Breast epithelium (tissue), 4 donors: ENCODE data around the gene PCDH9. TPM values are rescaled to one million over a fixed set of nuclear protein-coding genes. Genes with fewer than 3 reads are reported as not detected.

Experiments
- DNase-seq, 2 donors: peaks; one replicate each; pipeline ENCODE4 v3.0.0-alpha.2; 2019; ENCODE audit warnings: low spot score in 2 of 2
- H3K27ac ChIP-seq, 2 donors: fragments of 200-600 bp; sonication (generic) in 1 of 2; one replicate each; pipeline ENCODE4 v1.5.1; 2016 to 2019; ENCODE audit warnings: mild to moderate bottlenecking in 1 of 2
- H3K27me3 ChIP-seq, 2 donors: fragments of 200-600 bp; sonication (generic) in 1 of 2; one replicate each; pipeline versions ENCODE4 v1.5.1 to v1.6.0; 2017 to 2019; ENCODE audit warnings: control low read depth in 1 of 2, mild to moderate bottlenecking in 1 of 2
- H3K36me3 ChIP-seq: fragments of 200-600 bp; one replicate; pipeline ENCODE4 v1.5.1; 2019
- H3K4me1 ChIP-seq, 2 donors: fragments of 200-600 bp; sonication (generic); one replicate each; pipeline ENCODE4 v1.5.1; 2016 to 2019; ENCODE audit warnings: control low read depth in 1 of 2
- H3K4me3 ChIP-seq, 3 donors: fragments of 200-600 bp; sonication (generic); 1 replicate in 2 of 3; 2 replicates in 1 of 3; pipeline ENCODE4 v1.5.1; 2016 to 2019; ENCODE audit warnings: mild to moderate bottlenecking in 3 of 3, moderate library complexity in 2 of 3
- H3K9me3 ChIP-seq, 2 donors: fragments of 200-600 bp; sonication (generic) in 1 of 2; one replicate each; pipeline ENCODE4 v1.5.1; 2016 to 2019; ENCODE audit warnings: control low read depth in 1 of 2
- POLR2A ChIP-seq: fragments of 450-650 bp; IDR thresholded peaks from one replicate; pipeline ENCODE4 v1.6.1; 2016; ENCODE audit warnings: antibody characterized with exemption, mild to moderate bottlenecking, moderate library complexity
- POLR2AphosphoS5 ChIP-seq, 3 donors: sonication (generic); formaldehyde crosslinking; IDR thresholded peaks; one replicate each; pipeline ENCODE4 v1.6.1; 2017; ENCODE audit warnings: antibody characterized with exemption in 3 of 3
- intact Hi-C: fragments of 100-400 bp; cut with DNase I; formaldehyde crosslinking; loops from one replicate; pipeline ENCODE4 v1.15.1; 2023; ENCODE audit warnings: low total_unique reads
- total RNA-seq, 3 donors: library from RNA; depleted of rRNA; stranded (reverse); fragments of >200 nt; gene quantifications; one replicate each; pipeline ENCODE4 v1.1.0, GENCODE V29; 2016
- TF ChIP-seq, protein P1 (sequence below), 3 donors: fragments of 450-650 bp; IDR thresholded peaks; one replicate each; pipeline ENCODE4 v1.5.1; 2016 to 2017; ENCODE audit warnings: antibody characterized with exemption in 3 of 3, mild to moderate bottlenecking in 3 of 3, moderate library complexity in 3 of 3

PCDH9 gene
- total RNA-seq, 3 donors from 2014 or later = 0.98 to 26.7 (median 3.7) TPM

- H3K27ac ChIP-seq = no peak overlapping the region
- intact Hi-C loops = no loop called here
- no peak overlapping the region for H3K4me3 ChIP-seq
- TF ChIP-seq, protein P1, sequence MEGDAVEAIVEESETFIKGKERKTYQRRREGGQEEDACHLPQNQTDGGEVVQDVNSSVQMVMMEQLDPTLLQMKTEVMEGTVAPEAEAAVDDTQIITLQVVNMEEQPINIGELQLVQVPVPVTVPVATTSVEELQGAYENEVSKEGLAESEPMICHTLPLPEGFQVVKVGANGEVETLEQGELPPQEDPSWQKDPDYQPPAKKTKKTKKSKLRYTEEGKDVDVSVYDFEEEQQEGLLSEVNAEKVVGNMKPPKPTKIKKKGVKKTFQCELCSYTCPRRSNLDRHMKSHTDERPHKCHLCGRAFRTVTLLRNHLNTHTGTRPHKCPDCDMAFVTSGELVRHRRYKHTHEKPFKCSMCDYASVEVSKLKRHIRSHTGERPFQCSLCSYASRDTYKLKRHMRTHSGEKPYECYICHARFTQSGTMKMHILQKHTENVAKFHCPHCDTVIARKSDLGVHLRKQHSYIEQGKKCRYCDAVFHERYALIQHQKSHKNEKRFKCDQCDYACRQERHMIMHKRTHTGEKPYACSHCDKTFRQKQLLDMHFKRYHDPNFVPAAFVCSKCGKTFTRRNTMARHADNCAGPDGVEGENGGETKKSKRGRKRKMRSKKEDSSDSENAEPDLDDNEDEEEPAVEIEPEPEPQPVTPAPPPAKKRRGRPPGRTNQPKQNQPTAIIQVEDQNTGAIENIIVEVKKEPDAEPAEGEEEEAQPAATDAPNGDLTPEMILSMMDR (IDR thresholded peaks at IDR 0.05) = no peak
- DNase-seq = no peak
- H3K4me1 ChIP-seq = no peaks in the 10 kb centered on the region
- no peaks in the 10 kb centered on the region for H3K9me3 ChIP-seq
- no peaks in the 10 kb centered on the region for H3K27me3 ChIP-seq
- H3K36me3 ChIP-seq = no peaks in the 10 kb centered on the region
Observed at GRCh38 chr13:66313413-66313812, 916.7 kb downstream of the PCDH9 start.

- Histone ChIP-seq H3K27me3 (no peaks in the 10 kb centered on the region), H3K36me3 (no peaks in the 10 kb centered on the region), H3K4me3 (no peak overlapping the region), H3K9me3 (no peaks in the 10 kb centered on the region), H3K4me1 (no peaks in the 10 kb centered on the region), H3K27ac (no peak overlapping the region)
- intact Hi-C loops = no loop called here
- no peak for DNase-seq
- TF ChIP-seq POLR2A = no peak
- TF ChIP-seq, protein P1 (IDR thresholded peaks at IDR 0.05) = no peak
- TF ChIP-seq POLR2AphosphoS5 (IDR thresholded peaks at IDR 0.05) = no peak
Observed at GRCh38 chr13:66312312-66313087, 917.6 kb downstream of the PCDH9 start.

DNA sequence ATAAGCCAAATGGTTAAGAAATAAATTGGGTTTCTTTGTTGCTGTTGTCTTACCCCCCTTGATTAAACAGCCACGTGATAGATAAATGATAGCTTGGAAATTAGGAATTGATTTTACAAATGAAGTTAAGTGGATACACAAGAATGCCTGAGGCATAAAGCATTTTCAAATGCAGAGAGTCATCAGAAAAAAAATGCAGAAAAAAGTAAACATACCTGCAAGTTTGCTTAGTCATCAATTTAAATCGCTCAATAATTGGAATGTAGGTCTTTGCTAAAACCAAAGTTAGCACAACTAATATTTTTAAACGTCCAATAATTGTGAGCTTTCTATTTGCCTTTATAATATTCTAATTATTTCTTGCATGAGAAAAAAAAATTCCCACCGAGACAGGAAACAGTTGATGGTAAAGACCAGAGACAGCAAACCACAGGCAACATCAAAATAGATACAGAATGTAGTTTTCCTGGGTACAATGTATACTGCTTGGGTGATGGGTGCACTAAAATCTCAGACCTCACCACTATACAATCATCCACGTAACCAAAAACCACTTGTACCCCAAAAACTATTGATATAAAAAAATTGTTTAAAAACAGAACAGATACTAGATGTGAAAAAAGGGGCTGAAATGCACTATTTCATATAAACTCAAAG lies 924.0 kb downstream of the PCDH9 start:
- intact Hi-C loops = no loop called here
- no peaks in the 10 kb centered on the region for H3K4me1 ChIP-seq
- no peak overlapping the region for H3K4me3 ChIP-seq
- no peaks in the 10 kb centered on the region for H3K36me3 ChIP-seq
- no peak overlapping the region for H3K27ac ChIP-seq
- H3K9me3 ChIP-seq = no peaks in the 10 kb centered on the region
- no peaks in the 10 kb centered on the region for H3K27me3 ChIP-seq
- DNase-seq = no peak
- TF ChIP-seq POLR2A (no peak), POLR2AphosphoS5 (IDR thresholded peaks at IDR 0.05) (no peak)
- TF ChIP-seq, protein P1 (IDR thresholded peaks at IDR 0.05) = no peak

GRCh38 chr13:66301482-66301881 lies 928.7 kb downstream of the PCDH9 start:
- Histone ChIP-seq H3K27me3 (no peaks in the 10 kb centered on the region), H3K4me1 (no peaks in the 10 kb centered on the region), H3K9me3 (peaks cover 0 to 12% of the 10 kb centered on the region in 2 donors), H3K4me3 (no peak overlapping the region), H3K36me3 (no peaks in the 10 kb centered on the region), H3K27ac (no peak overlapping the region)
- TF ChIP-seq POLR2AphosphoS5 (IDR thresholded peaks at IDR 0.05) = no peak
- TF ChIP-seq POLR2A = no peak
- TF ChIP-seq, protein P1 (IDR thresholded peaks at IDR 0.05) = no peak
- no peak for DNase-seq
- intact Hi-C loops = no loop called here

DNA sequence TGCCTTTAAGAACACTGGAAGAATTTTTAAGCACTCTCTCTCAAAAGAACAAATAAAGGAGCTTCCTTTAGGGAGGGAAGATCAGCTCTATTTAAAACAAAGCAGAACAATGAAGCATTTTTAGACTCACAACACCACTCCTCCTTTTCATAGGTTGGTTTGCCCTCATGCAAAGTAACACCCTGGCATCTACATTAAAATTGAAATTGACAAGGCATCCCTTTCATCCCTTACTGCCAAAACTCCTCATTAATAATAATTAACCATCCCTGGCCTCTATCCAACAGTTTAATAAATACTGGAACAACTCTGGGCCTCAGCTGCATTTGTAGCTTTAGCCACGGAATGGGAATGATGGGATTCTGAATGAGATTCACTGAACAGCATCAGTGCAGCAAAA lies 929.1 kb downstream of the PCDH9 start:
- no peaks in the 10 kb centered on the region for H3K36me3 ChIP-seq
- H3K4me3 ChIP-seq = no peak overlapping the region
- TF ChIP-seq POLR2AphosphoS5 (IDR thresholded peaks at IDR 0.05) (no peak), POLR2A (no peak)
- TF ChIP-seq, protein P1 (IDR thresholded peaks at IDR 0.05) = no peak
- H3K4me1 ChIP-seq = no peaks in the 10 kb centered on the region
- H3K27ac ChIP-seq = no peak overlapping the region
- peaks cover 0 to 17% of the 10 kb centered on the region in 2 donors for H3K9me3 ChIP-seq
- DNase-seq = no peak
- no peaks in the 10 kb centered on the region for H3K27me3 ChIP-seq
- intact Hi-C loops = no loop called here
